GM12878 (cell line): ENCODE data around the gene FGD5. TPM values are rescaled to one million over a fixed set of nuclear protein-coding genes. Genes with fewer than 3 reads are reported as not detected.

Experiments used
- ATAC-seq: fragments of 200-7000 bp; cut with Tn5 transposase; 3 replicates; pipeline ENCODE4 v1.9.1; 2020; ENCODE audit warnings: mild to moderate bottlenecking, moderate library complexity
- BruUV-seq: library from RNA; stranded (reverse); fragments of 400-500 nt; replicated peaks from 2 replicates; lab custom pipeline; 2021; lab: Mats Ljungman, UMichigan
- CTCF ChIA-PET: fragments of 300-600 bp; sonication (Branson Sonifier 250); formaldehyde crosslinking; extraction: SDS; loops from one replicate; lab custom pipeline; 2021; ENCODE audit warnings: inconsistent platforms; lab: Yijun Ruan, JAX
- POLR2A ChIA-PET: fragments of 350-600 bp; formaldehyde crosslinking; extraction: SDS; loops from one replicate; lab custom pipeline; 2021; ENCODE audit warnings: inconsistent platforms; lab: Charles Lee
- RAD21 ChIA-PET: fragments of 300-600 bp; sonication (Branson Sonifier 250); formaldehyde crosslinking; loops from one replicate; lab custom pipeline; 2023; ENCODE audit warnings: antibody characterized with exemption; ENCODE audit not compliant: unreplicated experiment; lab: Charles Lee
- SMC1A ChIA-PET: fragments of 300-600 bp; sonication (Branson Sonifier 250); formaldehyde crosslinking; loops from one replicate; lab custom pipeline; 2023; ENCODE audit not compliant: unreplicated experiment, uncharacterized antibody; lab: Charles Lee
- DNase-seq: peaks from one replicate; pipeline ENCODE4 v3.0.0-alpha.2; 2011; ENCODE audit warnings: low read depth, low spot score
- FAIRE-seq: peaks from 3 replicates; lab custom pipeline; 2011; peaks lifted over from hg19 to GRCh38; lab: Jason Lieb, UNC
- H2AFZ ChIP-seq: 2 replicates; pipeline ENCODE4 v1.6.0; 2011; ENCODE audit warnings: low read depth, low read length, control low read depth; ENCODE audit not compliant: control insufficient read depth
- H3K27ac ChIP-seq: 2 replicates; pipeline ENCODE4 v1.5.1; 2011; ENCODE audit warnings: control low read depth; ENCODE audit not compliant: control insufficient read depth, insufficient read depth
- H3K27me3 ChIP-seq, 2 experiments: replicated peaks in 1 of 2; 2 replicates each; pipeline versions ENCODE4 v1.6.0 to v1.6.1; 2011; ENCODE audit warnings: low read length in 1 of 2; ENCODE audit not compliant: control insufficient read depth in 2 of 2, insufficient read depth in 2 of 2
- H3K36me3 ChIP-seq, 2 experiments: 2 replicates each; pipeline ENCODE4 v1.5.1; 2011; ENCODE audit warnings: low read length in 1 of 2; ENCODE audit not compliant: control insufficient read depth in 2 of 2, insufficient read depth in 2 of 2
- H3K4me1 ChIP-seq: 2 replicates; pipeline ENCODE4 v1.6.1; 2011; ENCODE audit warnings: mild to moderate bottlenecking, low read length, moderate library complexity, mixed read lengths; ENCODE audit not compliant: control insufficient read depth, insufficient read depth
- H3K4me2 ChIP-seq: 2 replicates; pipeline ENCODE4 v1.6.0; 2011; ENCODE audit warnings: control low read depth; ENCODE audit not compliant: control insufficient read depth, insufficient read depth
- H3K4me3 ChIP-seq: fragments of 200-600 bp; sonication (generic); 2 replicates; pipeline ENCODE4 v1.5.1; 2016
- H3K79me2 ChIP-seq: 2 replicates; pipeline ENCODE4 v1.6.0; 2011; ENCODE audit warnings: low read length; ENCODE audit not compliant: control insufficient read depth, insufficient read depth
- H3K9ac ChIP-seq: 2 replicates; pipeline ENCODE4 v1.8.0; 2011; ENCODE audit warnings: low read length, control low read depth, mixed read lengths; ENCODE audit not compliant: control insufficient read depth, insufficient read depth
- H3K9me3 ChIP-seq: replicated peaks from 3 replicates; pipeline ENCODE4 v1.5.1; 2011; ENCODE audit warnings: mild to moderate bottlenecking, low read length; ENCODE audit not compliant: control insufficient read depth, insufficient read depth
- H4K20me1 ChIP-seq: 2 replicates; pipeline ENCODE4 v1.6.0; 2011; ENCODE audit not compliant: control insufficient read depth, insufficient read depth
- BMI1 ChIP-seq: fragments of 450-650 bp; IDR thresholded peaks from 2 replicates; pipeline ENCODE4 v1.6.1; 2016; ENCODE audit warnings: mild to moderate bottlenecking, moderate library complexity, borderline replicate concordance
- CHD4 ChIP-seq: fragments of 200-600 bp; sonication (generic); IDR thresholded peaks from 2 replicates; pipeline ENCODE4 v1.6.1; 2016; ENCODE audit warnings: mild to moderate bottlenecking
- CREB1 ChIP-seq: IDR thresholded peaks from 2 replicates; pipeline ENCODE4 v1.6.1; 2012; ENCODE audit warnings: low read depth, mild to moderate bottlenecking, inconsistent platforms
- EZH2 ChIP-seq: IDR thresholded peaks from 2 replicates; pipeline ENCODE4 v1.6.1; 2012; ENCODE audit warnings: low read depth, mild to moderate bottlenecking, control low read depth, inconsistent platforms, low read length, borderline replicate concordance; ENCODE audit not compliant: control insufficient read depth
- IRF4 ChIP-seq: IDR thresholded peaks from 2 replicates; pipeline ENCODE4 v1.6.1; 2011; ENCODE audit warnings: low read depth, low read length
- MYC ChIP-seq: IDR thresholded peaks from 2 replicates; pipeline ENCODE4 v1.6.1; 2011; ENCODE audit warnings: mild to moderate bottlenecking, low read length, moderate library complexity, inconsistent platforms; ENCODE audit not compliant: insufficient read depth, insufficient replicate concordance, insufficient read length, severe bottlenecking
- POLR2AphosphoS5 ChIP-seq: IDR thresholded peaks from 2 replicates; pipeline ENCODE4 v1.6.1; 2011; ENCODE audit warnings: mild to moderate bottlenecking, low read length, inconsistent platforms
- SMC3 ChIP-seq: IDR thresholded peaks from 2 replicates; pipeline ENCODE4 v1.6.1; 2011; ENCODE audit warnings: low read length, improper control_type of control experiment, borderline replicate concordance
- WRNIP1 ChIP-seq: IDR thresholded peaks from 2 replicates; pipeline ENCODE4 v1.6.1; 2011; ENCODE audit warnings: low read depth, low read length, improper control_type of control experiment, borderline replicate concordance
- ZNF622 ChIP-seq: fragments of 450-650 bp; IDR thresholded peaks from 2 replicates; pipeline ENCODE4 v1.6.1; 2017; ENCODE audit warnings: mild to moderate bottlenecking, inconsistent platforms
- WGBS: methylation state at CpG from one replicate; pipeline ENCODE4 v1.1.6; 2016; ENCODE audit warnings: low lambda C conversion rate; ENCODE audit not compliant: insufficient replicate concordance, insufficient coverage; ENCODE audit errors: missing lambda C conversion rate; 5-methylcytosine and 5-hydroxymethylcytosine counted together
- in situ Hi-C: fragments of 300-500 bp; cut with MboI; formaldehyde crosslinking; loops from 9 replicates; pipeline ENCODE4 v1.14.3; 2018; ENCODE audit warnings: mixed read lengths
- intact Hi-C: fragments of 100-400 bp; cut with micrococcal nuclease; formaldehyde crosslinking; loops from one replicate; pipeline ENCODE4 v1.14.2; 2022; ENCODE audit not compliant: unreplicated experiment
- polyA plus RNA-seq, 11 experiments: library from polyadenylated mRNA; depleted of rRNA in 4 of 11; unstranded in 6 of 11; stranded (reverse) in 5 of 11; fragments of >200 nt; fragmentation: Nextera tagmentation in 4 of 11; fragmentation: Illumina TruSeq in 1 of 11; extraction: Ambion mirVana in 4 of 11; extraction: Trizol in 1 of 11; gene quantifications; 1 replicate in 1 of 11; 2 replicates in 10 of 11; pipeline versions ENCODE4 v1.2.1 to v1.2.3, GENCODE V29; 2011 to 2016; ENCODE audit warnings: inconsistent platforms in 2 of 11, missing spikeins in 2 of 11, low read depth in 1 of 11
- total RNA-seq, 4 experiments: library from RNA; depleted of rRNA in 3 of 4; stranded (reverse); fragments of >200 nt in 3 of 4; fragmentation: Illumina TruSeq in 1 of 4; extraction: Trizol in 1 of 4; gene quantifications; 2 replicates each; pipeline versions ENCODE4 v1.2.1 to v1.2.3, GENCODE V29; 2013 to 2021
- TF ChIP-seq, protein P1 (sequence below): IDR thresholded peaks from 2 replicates; pipeline ENCODE4 v1.6.1; 2012; ENCODE audit warnings: low read depth, low read length, improper control_type of control experiment
- TF ChIP-seq, protein P2 (sequence below): IDR thresholded peaks from 2 replicates; pipeline ENCODE4 v1.6.1; 2012; ENCODE audit warnings: mild to moderate bottlenecking, low read depth, low read length

Gene FGD5
- total and polyA plus RNA-seq, 10 of the 15 experiments (the other 5 are each of a cell fraction or from before 2014, with no cell fraction given): 0.03 to 0.13 (median 0.11) TPM; not detected in 3

DNA sequence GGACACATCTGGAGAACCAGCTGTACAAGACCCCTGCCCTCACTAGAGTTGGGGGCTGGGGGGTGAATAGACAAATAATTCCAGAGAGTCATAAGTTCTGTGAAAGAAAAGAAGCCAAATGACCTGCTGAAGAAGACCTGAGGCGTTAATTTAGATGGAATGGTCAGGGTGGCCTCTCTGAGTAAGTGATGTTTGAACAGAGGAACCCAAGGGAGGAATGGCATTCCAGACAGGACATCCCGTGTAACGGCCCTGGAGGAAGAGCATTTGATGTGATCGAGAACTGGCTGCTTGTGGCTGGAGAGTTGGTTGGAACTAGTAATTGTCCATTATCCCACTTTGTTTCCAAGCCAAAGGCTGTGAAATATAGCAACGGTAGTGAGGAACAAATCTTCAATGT, 130.4 kb downstream of the FGD5 start:
- H3K4me3 ChIP-seq: peak overlapping the region; percentile 78
- TSS peak; percentile 67 for BruUV-seq
- TF ChIP-seq, protein P1, sequence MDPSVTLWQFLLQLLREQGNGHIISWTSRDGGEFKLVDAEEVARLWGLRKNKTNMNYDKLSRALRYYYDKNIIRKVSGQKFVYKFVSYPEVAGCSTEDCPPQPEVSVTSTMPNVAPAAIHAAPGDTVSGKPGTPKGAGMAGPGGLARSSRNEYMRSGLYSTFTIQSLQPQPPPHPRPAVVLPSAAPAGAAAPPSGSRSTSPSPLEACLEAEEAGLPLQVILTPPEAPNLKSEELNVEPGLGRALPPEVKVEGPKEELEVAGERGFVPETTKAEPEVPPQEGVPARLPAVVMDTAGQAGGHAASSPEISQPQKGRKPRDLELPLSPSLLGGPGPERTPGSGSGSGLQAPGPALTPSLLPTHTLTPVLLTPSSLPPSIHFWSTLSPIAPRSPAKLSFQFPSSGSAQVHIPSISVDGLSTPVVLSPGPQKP: no peak
- TF ChIP-seq EZH2: no peak
- ATAC-seq (no peak), DNase-seq (no peak), FAIRE-seq (no peak)
- in situ Hi-C loops (no loop called here), intact Hi-C loops (loop anchor here (2.0 to 5.0 kb wide), 3 partner anchors 40 to 118 kb away; partner anchors contain the start of gene MRPS25)
- peak overlapping the region; percentile 82 for H3K9ac ChIP-seq
- H4K20me1 ChIP-seq: no peaks in the 10 kb centered on the region
- no peaks in the 10 kb centered on the region for H3K9me3 ChIP-seq
- H3K27ac ChIP-seq: peak overlapping the region; percentile 52
- no peaks in the 10 kb centered on the region for H3K27me3 ChIP-seq
- H3K4me2 ChIP-seq: peak overlapping the region; percentile 60
- H2AFZ ChIP-seq: no peak overlapping the region
- SMC1A ChIA-PET: interaction anchor here (0.6 to 1.7 kb wide), 5 partner anchors 8 to 168 kb away, joined by 3 to 12 read pairs (median 4); no protein-coding TSS in a partner anchor
- RAD21 ChIA-PET: interaction anchor here (1.2 to 1.6 kb wide), 2 partner anchors 28 to 116 kb away, joined by 3 read pairs; partner anchors contain the start of gene MRPS25
- POLR2A ChIA-PET: interaction anchor here (0.6 to 1.5 kb wide), 3 partner anchors 9 to 298 kb away, joined by 3 read pairs; partner anchors contain the start of gene CCDC174
- H3K36me3 ChIP-seq: peaks cover 0 to 6% of the 10 kb centered on the region in 2 experiments
- H3K79me2 ChIP-seq: peaks cover 73% of the 10 kb centered on the region
- CTCF ChIA-PET: interaction anchor here (0.9 kb wide), 1 partner anchor 150 kb away, joined by 3 read pairs; the partner anchor contains the start of gene RBSN
- H3K4me1 ChIP-seq: peaks cover 3% of the 10 kb centered on the region
- WGBS: 32% methylated on average over 5 of the region's 5 CpGs

DNA sequence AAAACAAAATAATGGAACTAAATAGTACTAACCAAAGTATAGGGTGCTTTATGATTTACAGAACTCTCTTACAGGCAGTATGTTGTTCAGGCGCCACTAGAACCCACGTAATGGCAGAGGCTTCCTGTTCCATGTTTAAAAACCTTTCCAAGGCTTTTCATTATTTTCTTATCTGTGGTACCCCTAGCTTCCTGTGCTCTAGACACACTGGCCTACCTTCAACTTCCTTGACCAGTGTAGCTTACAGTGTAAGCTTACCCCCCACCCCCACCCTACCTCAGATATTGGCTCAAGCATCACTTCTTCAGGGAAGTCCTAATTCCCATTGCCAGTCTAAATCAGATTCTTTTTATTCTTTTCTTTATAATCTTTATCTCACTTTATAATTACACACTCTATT, 131.5 kb downstream of the FGD5 start:
- SMC1A ChIA-PET: interaction anchor here (0.6 to 1.7 kb wide), 6 partner anchors 8 to 169 kb away, joined by 3 to 6 read pairs (median 4); no protein-coding TSS in a partner anchor
- no peaks in the 10 kb centered on the region for H4K20me1 ChIP-seq
- DNase-seq (no peak), FAIRE-seq (peak; percentile 57), ATAC-seq (no peak)
- H3K36me3 ChIP-seq: no peaks in the 10 kb centered on the region; a peak in 2 of 4 replicates
- H3K79me2 ChIP-seq: peaks cover 81% of the 10 kb centered on the region
- in situ Hi-C loops: no loop called here
- 87% methylated on average over 2 of the region's 2 CpGs for WGBS
- H2AFZ ChIP-seq: no peak overlapping the region
- no peaks in the 10 kb centered on the region for H3K27me3 ChIP-seq
- H3K27ac ChIP-seq: no peak overlapping the region
- H3K4me2 ChIP-seq: peak overlapping the region; percentile 21
- peaks cover 3% of the 10 kb centered on the region for H3K4me1 ChIP-seq
- no TSS peak for BruUV-seq
- H3K9me3 ChIP-seq: no peaks in the 10 kb centered on the region
- CTCF ChIA-PET: interaction anchor here (0.6 to 2.3 kb wide), 3 partner anchors 9 to 56 kb away, joined by 3 to 7 read pairs (median 4); no protein-coding TSS in a partner anchor
- RAD21 ChIA-PET: interaction anchor here (0.9 kb wide), 1 partner anchor 8 kb away, joined by 4 read pairs; no protein-coding TSS in a partner anchor
- POLR2A ChIA-PET: interaction anchor here (1.0 kb wide), 1 partner anchor 8 kb away, joined by 7 read pairs; no protein-coding TSS in a partner anchor
- H3K9ac ChIP-seq: no peak overlapping the region
- intact Hi-C loops: no loop called here
- no peak overlapping the region for H3K4me3 ChIP-seq
- TF ChIP-seq MYC (no peak), CHD4 (no peak), CREB1 (no peak), ZNF622 (no peak), IRF4 (no peak), BMI1 (no peak), POLR2AphosphoS5 (no peak), WRNIP1 (no peak), SMC3 (no peak)
- TF ChIP-seq, protein P2, sequence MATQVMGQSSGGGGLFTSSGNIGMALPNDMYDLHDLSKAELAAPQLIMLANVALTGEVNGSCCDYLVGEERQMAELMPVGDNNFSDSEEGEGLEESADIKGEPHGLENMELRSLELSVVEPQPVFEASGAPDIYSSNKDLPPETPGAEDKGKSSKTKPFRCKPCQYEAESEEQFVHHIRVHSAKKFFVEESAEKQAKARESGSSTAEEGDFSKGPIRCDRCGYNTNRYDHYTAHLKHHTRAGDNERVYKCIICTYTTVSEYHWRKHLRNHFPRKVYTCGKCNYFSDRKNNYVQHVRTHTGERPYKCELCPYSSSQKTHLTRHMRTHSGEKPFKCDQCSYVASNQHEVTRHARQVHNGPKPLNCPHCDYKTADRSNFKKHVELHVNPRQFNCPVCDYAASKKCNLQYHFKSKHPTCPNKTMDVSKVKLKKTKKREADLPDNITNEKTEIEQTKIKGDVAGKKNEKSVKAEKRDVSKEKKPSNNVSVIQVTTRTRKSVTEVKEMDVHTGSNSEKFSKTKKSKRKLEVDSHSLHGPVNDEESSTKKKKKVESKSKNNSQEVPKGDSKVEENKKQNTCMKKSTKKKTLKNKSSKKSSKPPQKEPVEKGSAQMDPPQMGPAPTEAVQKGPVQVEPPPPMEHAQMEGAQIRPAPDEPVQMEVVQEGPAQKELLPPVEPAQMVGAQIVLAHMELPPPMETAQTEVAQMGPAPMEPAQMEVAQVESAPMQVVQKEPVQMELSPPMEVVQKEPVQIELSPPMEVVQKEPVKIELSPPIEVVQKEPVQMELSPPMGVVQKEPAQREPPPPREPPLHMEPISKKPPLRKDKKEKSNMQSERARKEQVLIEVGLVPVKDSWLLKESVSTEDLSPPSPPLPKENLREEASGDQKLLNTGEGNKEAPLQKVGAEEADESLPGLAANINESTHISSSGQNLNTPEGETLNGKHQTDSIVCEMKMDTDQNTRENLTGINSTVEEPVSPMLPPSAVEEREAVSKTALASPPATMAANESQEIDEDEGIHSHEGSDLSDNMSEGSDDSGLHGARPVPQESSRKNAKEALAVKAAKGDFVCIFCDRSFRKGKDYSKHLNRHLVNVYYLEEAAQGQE: no peak
